K562 (cell line): ENCODE results near the gene CACNB2. TPM values are rescaled to one million over a fixed set of nuclear protein-coding genes. Genes with fewer than 3 reads are reported as not detected.

Source experiments
- DACH1 ChIP-seq: fragments of 450-650 bp; IDR thresholded peaks from 2 replicates; pipeline ENCODE4 v1.6.1; 2018; ENCODE audit not compliant: partially characterized antibody
- ETV1 ChIP-seq: fragments of 450-650 bp; conservative IDR thresholded peaks from 2 replicates; pipeline ENCODE4 v1.6.1; 2016; ENCODE audit warnings: missing genetic modification characterization, control low read depth, low read depth, missing compliant biosample characterization
- GATA2 ChIP-seq: sonication (generic); formaldehyde crosslinking; IDR thresholded peaks from 2 replicates; pipeline ENCODE4 v1.4.0; 2020; ENCODE audit warnings: mild to moderate bottlenecking, missing genetic modification reagents
- SMARCC2 ChIP-seq: fragments of 450-650 bp; IDR thresholded peaks from 2 replicates; pipeline ENCODE4 v1.6.1; 2017; ENCODE audit warnings: antibody characterized with exemption, moderate library complexity, mild to moderate bottlenecking, low read depth
- ZNF12 ChIP-seq: sonication (generic); formaldehyde crosslinking; IDR thresholded peaks from 2 replicates; pipeline ENCODE4 v1.4.0; 2020; ENCODE audit warnings: mild to moderate bottlenecking, missing genetic modification reagents
- ZNF431 ChIP-seq: sonication (generic); formaldehyde crosslinking; IDR thresholded peaks from 2 replicates; pipeline ENCODE4 v1.8.0; 2022; ENCODE audit warnings: mild to moderate bottlenecking, missing genetic modification reagents
- polyA plus RNA-seq, 8 experiments: library from polyadenylated mRNA; depleted of rRNA in 4 of 8; stranded (reverse) in 5 of 8; unstranded in 3 of 8; fragments of >200 nt; fragmentation: Nextera tagmentation in 2 of 8; fragmentation: Illumina TruSeq in 1 of 8; extraction: Ambion mirVana in 2 of 8; extraction: Trizol in 1 of 8; gene quantifications; 2 replicates each; pipeline versions ENCODE4 v1.2.1 to v1.2.3, GENCODE V29; 2011 to 2014; ENCODE audit warnings: inconsistent platforms in 1 of 8, missing spikeins in 1 of 8
- total RNA-seq, 7 experiments: library from RNA; depleted of rRNA in 6 of 7; stranded (reverse); fragments of >200 nt in 6 of 7; fragmentation: Illumina TruSeq in 2 of 7; extraction: Trizol in 2 of 7; gene quantifications; 2 replicates each; pipeline versions ENCODE4 v1.2.1 to v1.2.3, GENCODE V29; 2011 to 2021; ENCODE audit warnings: low replicate concordance in 1 of 7
- TF ChIP-seq, protein P1 (sequence below): fragments of 450-650 bp; IDR thresholded peaks from 2 replicates; pipeline ENCODE4 v1.6.1; 2018; ENCODE audit warnings: mild to moderate bottlenecking, low read depth; ENCODE audit not compliant: partially characterized antibody
- TF ChIP-seq, protein P2 (sequence below), 2 experiments: IDR thresholded peaks; 2 replicates each; pipeline ENCODE4 v1.6.1; 2011; ENCODE audit warnings: borderline replicate concordance in 1 of 2, control low read depth in 1 of 2, low read depth in 1 of 2, low read length in 1 of 2, mild to moderate bottlenecking in 1 of 2, mixed read lengths in 1 of 2, moderate library complexity in 1 of 2; ENCODE audit not compliant: insufficient read depth in 1 of 2, insufficient read length in 1 of 2, poor library complexity in 1 of 2, severe bottlenecking in 1 of 2; ENCODE audit errors: extremely low read depth in 1 of 2
- TF ChIP-seq, protein P3 (sequence below): fragments of 450-650 bp; formaldehyde crosslinking; IDR thresholded peaks from 2 replicates; pipeline ENCODE4 v1.4.0; 2020; ENCODE audit warnings: mild to moderate bottlenecking, moderate library complexity
- TF ChIP-seq, protein P4 (sequence below), 2 experiments: fragments of 450-650 bp; conservative IDR thresholded peaks; 2 replicates each; pipeline ENCODE4 v1.6.1; 2017; ENCODE audit warnings: mild to moderate bottlenecking in 2 of 2, moderate library complexity in 2 of 2

The CACNB2 gene
- total and polyA plus RNA-seq, 9 of the 15 experiments (the other 6 are each of a cell fraction or from before 2014, with no cell fraction given), result 1.8 to 2.2 TPM; not detected in 7

DNA sequence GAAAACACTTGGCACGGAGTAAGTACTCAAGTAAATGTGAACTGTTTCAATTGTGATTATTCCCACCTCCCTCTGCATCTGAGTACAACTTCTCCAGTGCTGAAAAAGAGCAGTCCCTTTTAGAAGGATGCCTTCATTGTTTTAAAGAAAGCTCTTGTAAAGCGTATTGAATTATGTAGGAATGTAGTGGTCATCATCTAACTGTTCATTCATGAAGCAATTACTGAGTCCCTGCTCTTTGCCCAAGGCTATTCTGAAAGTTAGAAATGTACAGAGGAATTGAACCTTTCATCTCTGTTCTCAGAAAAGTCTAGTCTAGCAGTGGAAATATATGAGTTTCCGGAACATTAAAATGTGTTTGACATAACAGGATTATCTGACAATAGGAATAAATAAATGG is 127.8 kb downstream of the CACNB2 start (continued):
- TF ChIP-seq, protein P1, sequence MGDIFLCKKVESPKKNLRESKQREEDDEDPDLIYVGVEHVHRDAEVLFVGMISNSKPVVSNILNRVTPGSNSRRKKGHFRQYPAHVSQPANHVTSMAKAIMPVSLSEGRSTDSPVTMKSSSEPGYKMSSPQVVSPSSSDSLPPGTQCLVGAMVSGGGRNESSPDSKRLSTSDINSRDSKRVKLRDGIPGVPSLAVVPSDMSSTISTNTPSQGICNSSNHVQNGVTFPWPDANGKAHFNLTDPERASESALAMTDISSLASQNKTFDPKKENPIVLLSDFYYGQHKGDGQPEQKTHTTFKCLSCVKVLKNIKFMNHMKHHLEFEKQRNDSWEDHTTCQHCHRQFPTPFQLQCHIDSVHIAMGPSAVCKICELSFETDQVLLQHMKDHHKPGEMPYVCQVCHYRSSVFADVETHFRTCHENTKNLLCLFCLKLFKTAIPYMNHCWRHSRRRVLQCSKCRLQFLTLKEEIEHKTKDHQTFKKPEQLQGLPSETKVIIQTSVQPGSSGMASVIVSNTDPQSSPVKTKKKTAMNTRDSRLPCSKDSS, result no peak
- no peak for TF ChIP-seq GATA2
- TF ChIP-seq, protein P2, sequence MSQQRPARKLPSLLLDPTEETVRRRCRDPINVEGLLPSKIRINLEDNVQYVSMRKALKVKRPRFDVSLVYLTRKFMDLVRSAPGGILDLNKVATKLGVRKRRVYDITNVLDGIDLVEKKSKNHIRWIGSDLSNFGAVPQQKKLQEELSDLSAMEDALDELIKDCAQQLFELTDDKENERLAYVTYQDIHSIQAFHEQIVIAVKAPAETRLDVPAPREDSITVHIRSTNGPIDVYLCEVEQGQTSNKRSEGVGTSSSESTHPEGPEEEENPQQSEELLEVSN (IDR thresholded peaks at IDR 0.05; ENCODE audit: borderline replicate concordance in 1 of 2, extremely low read depth in 1 of 2, insufficient read depth in 1 of 2, insufficient read length in 1 of 2, low read depth in 1 of 2, low read length in 1 of 2, poor library complexity in 1 of 2, severe bottlenecking in 1 of 2), result no peak
- no peak for TF ChIP-seq ZNF12 (CRISPR knock-in tag)
- TF ChIP-seq SMARCC2, result no peak
- TF ChIP-seq, protein P3, sequence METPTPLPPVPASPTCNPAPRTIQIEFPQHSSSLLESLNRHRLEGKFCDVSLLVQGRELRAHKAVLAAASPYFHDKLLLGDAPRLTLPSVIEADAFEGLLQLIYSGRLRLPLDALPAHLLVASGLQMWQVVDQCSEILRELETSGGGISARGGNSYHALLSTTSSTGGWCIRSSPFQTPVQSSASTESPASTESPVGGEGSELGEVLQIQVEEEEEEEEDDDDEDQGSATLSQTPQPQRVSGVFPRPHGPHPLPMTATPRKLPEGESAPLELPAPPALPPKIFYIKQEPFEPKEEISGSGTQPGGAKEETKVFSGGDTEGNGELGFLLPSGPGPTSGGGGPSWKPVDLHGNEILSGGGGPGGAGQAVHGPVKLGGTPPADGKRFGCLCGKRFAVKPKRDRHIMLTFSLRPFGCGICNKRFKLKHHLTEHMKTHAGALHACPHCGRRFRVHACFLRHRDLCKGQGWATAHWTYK, result no peak
- TF ChIP-seq ETV1, result no peak
- TF ChIP-seq, protein P4, sequence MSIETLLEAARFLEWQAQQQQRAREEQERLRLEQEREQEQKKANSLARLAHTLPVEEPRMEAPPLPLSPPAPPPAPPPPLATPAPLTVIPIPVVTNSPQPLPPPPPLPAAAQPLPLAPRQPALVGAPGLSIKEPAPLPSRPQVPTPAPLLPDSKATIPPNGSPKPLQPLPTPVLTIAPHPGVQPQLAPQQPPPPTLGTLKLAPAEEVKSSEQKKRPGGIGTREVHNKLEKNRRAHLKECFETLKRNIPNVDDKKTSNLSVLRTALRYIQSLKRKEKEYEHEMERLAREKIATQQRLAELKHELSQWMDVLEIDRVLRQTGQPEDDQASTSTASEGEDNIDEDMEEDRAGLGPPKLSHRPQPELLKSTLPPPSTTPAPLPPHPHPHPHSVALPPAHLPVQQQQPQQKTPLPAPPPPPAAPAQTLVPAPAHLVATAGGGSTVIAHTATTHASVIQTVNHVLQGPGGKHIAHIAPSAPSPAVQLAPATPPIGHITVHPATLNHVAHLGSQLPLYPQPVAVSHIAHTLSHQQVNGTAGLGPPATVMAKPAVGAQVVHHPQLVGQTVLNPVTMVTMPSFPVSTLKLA (conservative IDR thresholded peaks at IDR 0.05), result no peak
- TF ChIP-seq DACH1, result no peak
- TF ChIP-seq ZNF431, result no peak
- TF ChIP-seq, all 486 proteins: peak for 0
